ENCODE results near the gene EMC1. TPM values are rescaled to one million over a fixed set of nuclear protein-coding genes. Genes with fewer than 3 reads are reported as not detected.
A peak's percentile ranks its signal among the peaks of the same experiment; 100 is the strongest.
"Not testable (repeated sequence)": the region's sequence is repeated elsewhere in the genome, so short reads cannot be mapped to it uniquely, and the experiment has no call there.

The EMC1 gene
- total RNA-seq, 1 donor from 2014 or later, result 66.7 TPM

- H3K27ac Mint-ChIP-seq, result no peak overlapping the region
- no peak for DNase-seq (ENCODE audit: low spot score, unreplicated experiment)
- no peaks in the 10 kb centered on the region for H3K4me1 Mint-ChIP-seq (ENCODE audit: low read depth)
- peaks cover 8% of the 10 kb centered on the region for H3K36me3 Mint-ChIP-seq (ENCODE audit: insufficient read depth)
- H3K9me3 Mint-ChIP-seq (ENCODE audit: low read depth), result no peaks in the 10 kb centered on the region
- H3K27me3 Mint-ChIP-seq, result no peaks in the 10 kb centered on the region
- no peak overlapping the region for H3K4me3 Mint-ChIP-seq (ENCODE audit: low read depth)
- TF ChIP-seq, protein P1, sequence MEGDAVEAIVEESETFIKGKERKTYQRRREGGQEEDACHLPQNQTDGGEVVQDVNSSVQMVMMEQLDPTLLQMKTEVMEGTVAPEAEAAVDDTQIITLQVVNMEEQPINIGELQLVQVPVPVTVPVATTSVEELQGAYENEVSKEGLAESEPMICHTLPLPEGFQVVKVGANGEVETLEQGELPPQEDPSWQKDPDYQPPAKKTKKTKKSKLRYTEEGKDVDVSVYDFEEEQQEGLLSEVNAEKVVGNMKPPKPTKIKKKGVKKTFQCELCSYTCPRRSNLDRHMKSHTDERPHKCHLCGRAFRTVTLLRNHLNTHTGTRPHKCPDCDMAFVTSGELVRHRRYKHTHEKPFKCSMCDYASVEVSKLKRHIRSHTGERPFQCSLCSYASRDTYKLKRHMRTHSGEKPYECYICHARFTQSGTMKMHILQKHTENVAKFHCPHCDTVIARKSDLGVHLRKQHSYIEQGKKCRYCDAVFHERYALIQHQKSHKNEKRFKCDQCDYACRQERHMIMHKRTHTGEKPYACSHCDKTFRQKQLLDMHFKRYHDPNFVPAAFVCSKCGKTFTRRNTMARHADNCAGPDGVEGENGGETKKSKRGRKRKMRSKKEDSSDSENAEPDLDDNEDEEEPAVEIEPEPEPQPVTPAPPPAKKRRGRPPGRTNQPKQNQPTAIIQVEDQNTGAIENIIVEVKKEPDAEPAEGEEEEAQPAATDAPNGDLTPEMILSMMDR (IDR thresholded peaks at IDR 0.05; ENCODE audit: unreplicated experiment), result no peak
These were observed 10.7 kb upstream of the EMC1 start for GRCh38 chr1:19262047-19262446.

- TF ChIP-seq, protein P1 (IDR thresholded peaks at IDR 0.05; ENCODE audit: unreplicated experiment), result no peak
- no peak overlapping the region for H3K4me3 Mint-ChIP-seq (ENCODE audit: low read depth)
- H3K27me3 Mint-ChIP-seq, result no peaks in the 10 kb centered on the region
- no peaks in the 10 kb centered on the region for H3K4me1 Mint-ChIP-seq (ENCODE audit: low read depth)
- H3K36me3 Mint-ChIP-seq (ENCODE audit: insufficient read depth), result peaks cover 9% of the 10 kb centered on the region
- H3K9me3 Mint-ChIP-seq (ENCODE audit: low read depth), result no peaks in the 10 kb centered on the region
- H3K27ac Mint-ChIP-seq, result peak overlapping the region; percentile 13
- DNase-seq (ENCODE audit: low spot score, unreplicated experiment), result no peak
These were observed 9.2 kb upstream of the EMC1 start for GRCh38 chr1:19260211-19261138.

DNA sequence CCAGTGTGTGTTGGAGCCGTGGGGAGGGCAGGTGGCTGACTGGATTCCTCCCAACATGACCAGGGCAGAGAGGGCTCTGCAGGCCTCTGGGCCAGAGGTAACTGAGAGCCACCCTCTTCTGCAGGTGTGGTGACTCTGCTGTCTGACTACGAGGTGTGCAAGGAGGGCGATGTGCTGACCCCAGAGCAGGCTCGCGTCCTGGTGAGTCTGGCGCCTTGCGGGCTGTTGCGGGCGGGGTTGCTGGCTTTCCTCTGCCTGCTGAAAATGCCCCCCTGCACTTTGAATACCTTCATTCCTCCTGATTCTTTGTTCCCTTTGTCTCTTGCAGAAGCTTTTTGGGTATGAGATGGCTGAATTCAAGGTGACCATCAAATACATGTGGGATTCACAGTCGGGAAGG, 7.0 kb upstream of the EMC1 start:
- Mint-ChIP-seq H3K27ac (no peak overlapping the region), H3K9me3 (ENCODE audit: low read depth) (no peaks in the 10 kb centered on the region), H3K36me3 (ENCODE audit: insufficient read depth) (peaks cover 9% of the 10 kb centered on the region)

DNA sequence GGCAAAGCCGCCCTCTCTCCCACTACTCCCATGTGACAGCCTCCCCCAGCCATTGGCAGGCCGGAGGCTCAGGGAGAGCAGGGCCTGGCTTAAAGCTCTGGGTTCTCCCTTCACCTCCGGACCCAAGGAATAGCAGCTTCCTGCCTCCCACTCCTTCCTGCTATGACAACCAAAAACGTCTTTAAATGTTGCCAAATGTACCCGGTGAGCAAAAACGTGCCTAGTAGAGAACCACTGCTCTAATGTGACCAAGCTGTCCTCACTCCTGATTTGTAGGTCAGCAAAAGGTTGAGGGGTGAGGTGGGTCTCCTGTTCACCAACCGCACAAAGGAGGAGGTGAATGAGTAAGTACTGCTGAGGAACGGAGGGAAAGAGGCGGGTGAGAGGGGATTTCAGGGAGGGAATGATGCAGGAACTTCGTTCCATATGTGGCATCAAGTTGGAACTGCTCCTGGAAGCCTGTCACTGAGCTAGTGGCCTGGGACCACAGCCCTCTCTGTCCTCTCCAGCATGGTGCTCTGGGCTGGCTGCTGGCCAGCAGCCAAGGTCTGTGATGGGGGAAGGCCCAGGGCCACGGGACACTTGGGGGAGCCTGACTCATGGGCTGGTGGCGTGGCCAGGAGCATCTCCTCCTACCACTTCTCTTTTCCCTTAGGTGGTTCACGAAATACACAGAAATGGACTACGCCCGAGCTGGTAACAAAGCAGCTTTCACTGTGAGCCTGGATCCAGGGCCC, 6.0 kb upstream of the EMC1 start:
- no peak overlapping the region for H3K4me3 Mint-ChIP-seq (ENCODE audit: low read depth)
- peaks cover 8% of the 10 kb centered on the region for H3K4me1 Mint-ChIP-seq (ENCODE audit: low read depth)
- TF ChIP-seq, protein P1 (IDR thresholded peaks at IDR 0.05; ENCODE audit: unreplicated experiment), result no peak
- no peak for DNase-seq (ENCODE audit: low spot score, unreplicated experiment)
- H3K9me3 Mint-ChIP-seq (ENCODE audit: low read depth), result no peaks in the 10 kb centered on the region
- H3K36me3 Mint-ChIP-seq (ENCODE audit: insufficient read depth), result peaks cover 9% of the 10 kb centered on the region
- no peak overlapping the region for H3K27ac Mint-ChIP-seq
- no peaks in the 10 kb centered on the region for H3K27me3 Mint-ChIP-seq

More for the DNA sequence above, 7.0 kb upstream of the EMC1 start:
- no peak for DNase-seq (ENCODE audit: low spot score, unreplicated experiment)
- Mint-ChIP-seq H3K4me1 (ENCODE audit: low read depth) (peaks cover under 1% of the 10 kb centered on the region), H3K27me3 (no peaks in the 10 kb centered on the region), H3K4me3 (ENCODE audit: low read depth) (no peak overlapping the region)
- TF ChIP-seq, protein P1 (IDR thresholded peaks at IDR 0.05; ENCODE audit: unreplicated experiment), result no peak

- peaks cover 11% of the 10 kb centered on the region for H3K4me1 Mint-ChIP-seq (ENCODE audit: low read depth)
- H3K36me3 Mint-ChIP-seq (ENCODE audit: insufficient read depth); DNase-seq (ENCODE audit: low spot score, unreplicated experiment); H3K4me3 Mint-ChIP-seq (ENCODE audit: low read depth); H3K27me3 Mint-ChIP-seq; H3K27ac Mint-ChIP-seq; H3K9me3 Mint-ChIP-seq (ENCODE audit: low read depth): not testable (repeated sequence)
These were observed 5.0 kb upstream of the EMC1 start for GRCh38 chr1:19256301-19256700.
